HG02571 (cell line): ENCODE results near the gene SFXN2.
"Not testable (repeated sequence)": the region's sequence is repeated elsewhere in the genome, so short reads cannot be mapped to it uniquely, and the experiment has no call there.

ENCODE experiments used
- ATAC-seq: cut with Tn5 transposase; IDR thresholded peaks from one replicate; pipeline ENCODE4 v1.9.1; 2021; ENCODE audit warnings: mild to moderate bottlenecking, moderate library complexity; ENCODE audit not compliant: unreplicated experiment

Gene SFXN2, protein sequence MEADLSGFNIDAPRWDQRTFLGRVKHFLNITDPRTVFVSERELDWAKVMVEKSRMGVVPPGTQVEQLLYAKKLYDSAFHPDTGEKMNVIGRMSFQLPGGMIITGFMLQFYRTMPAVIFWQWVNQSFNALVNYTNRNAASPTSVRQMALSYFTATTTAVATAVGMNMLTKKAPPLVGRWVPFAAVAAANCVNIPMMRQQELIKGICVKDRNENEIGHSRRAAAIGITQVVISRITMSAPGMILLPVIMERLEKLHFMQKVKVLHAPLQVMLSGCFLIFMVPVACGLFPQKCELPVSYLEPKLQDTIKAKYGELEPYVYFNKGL

GRCh38 chr10:102714621-102715455 lies at the start of gene SFXN2:
SFXN2 (plus strand) TSS chr10:102714636; CDS start chr10:102726637, 12,001 bp downstream.
- ATAC-seq = peak; percentile 14

- no peak for ATAC-seq
These were observed 48.4 kb upstream of the SFXN2 start for GRCh38 chr10:102665904-102666509.

DNA sequence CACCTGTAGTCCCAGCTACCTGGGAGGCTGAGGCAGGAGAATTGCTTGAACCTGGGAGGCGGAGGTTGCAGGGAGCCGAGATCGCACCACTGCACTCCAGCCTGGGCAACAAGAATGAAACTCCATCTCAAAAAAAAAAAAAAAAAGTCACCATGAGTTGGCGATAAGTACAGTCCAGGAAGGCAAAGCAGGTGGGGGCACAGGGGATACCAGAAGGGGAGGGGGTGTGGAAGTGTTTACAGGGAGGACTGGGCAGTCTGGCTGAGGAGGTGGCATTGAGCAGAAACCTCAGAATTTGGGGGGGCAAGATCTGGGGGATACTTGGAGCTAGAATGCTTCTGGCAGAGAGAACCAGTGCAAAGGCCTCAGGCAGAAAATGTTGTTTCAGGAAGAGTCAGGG lies 47.0 kb upstream of the SFXN2 start:
- not testable (repeated sequence) for ATAC-seq

GRCh38 chr10:102668326-102669107 lies 45.9 kb upstream of the SFXN2 start:
- no peak for ATAC-seq

GRCh38 chr10:102669206-102670064 lies 45.0 kb upstream of the SFXN2 start:
- no peak for ATAC-seq

DNA sequence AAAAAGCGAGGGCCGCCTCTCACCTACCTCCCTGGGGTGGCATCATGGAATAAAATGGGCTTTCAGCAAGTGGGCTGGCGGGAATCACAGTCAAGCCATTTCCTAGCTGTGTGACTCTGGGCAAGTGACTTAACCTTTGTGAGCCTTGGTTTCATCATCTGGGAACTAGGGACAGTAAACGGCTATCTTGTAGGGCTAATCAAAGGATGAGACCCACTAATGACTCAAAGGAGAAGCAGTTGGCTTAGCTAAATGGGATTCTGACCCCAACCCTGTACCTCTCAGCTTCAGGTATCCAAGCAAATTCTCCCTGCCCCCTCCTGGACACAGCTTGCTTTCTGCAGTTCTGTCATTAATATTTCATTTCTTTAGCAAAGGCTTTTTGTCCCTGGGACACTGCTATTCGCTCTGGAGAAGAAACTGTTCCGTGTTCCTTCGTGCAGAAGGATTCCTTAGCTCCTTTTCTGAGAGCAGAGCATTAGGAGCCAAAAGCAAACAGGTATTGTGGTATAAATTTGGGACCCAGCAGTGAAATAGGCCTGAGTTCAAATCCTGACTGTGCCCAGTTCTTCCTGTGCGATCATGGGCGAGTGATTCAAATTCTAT lies 44.3 kb upstream of the SFXN2 start:
- ATAC-seq = no peak

- ATAC-seq = no peak
These were observed 43.5 kb upstream of the SFXN2 start for GRCh38 chr10:102670871-102671434.

- ATAC-seq = no peak
These were observed 41.1 kb upstream of the SFXN2 start for GRCh38 chr10:102673236-102673818.

GRCh38 chr10:102673819-102674511 lies 40.5 kb upstream of the SFXN2 start:
- no peak for ATAC-seq

DNA sequence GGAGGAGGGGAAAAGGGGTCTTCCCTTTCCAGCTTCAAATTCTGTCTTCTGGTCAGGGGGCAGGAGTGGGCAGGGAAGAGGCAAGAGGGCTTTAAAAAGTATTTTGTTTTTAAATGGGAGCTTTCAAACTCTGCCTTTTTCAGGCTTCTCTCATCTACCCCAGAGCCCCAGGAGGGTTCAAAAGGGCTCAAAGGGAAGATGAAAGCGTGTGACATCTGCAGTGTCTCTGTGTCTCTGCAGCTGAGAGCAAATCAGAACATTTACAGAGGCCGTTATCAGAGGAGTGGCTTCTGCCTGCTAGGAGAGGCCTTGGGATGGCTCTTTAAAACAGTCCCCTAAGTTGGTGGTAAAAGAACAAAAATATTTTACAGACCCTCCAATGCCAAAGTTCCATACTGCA lies 39.9 kb upstream of the SFXN2 start:
- no peak for ATAC-seq

DNA sequence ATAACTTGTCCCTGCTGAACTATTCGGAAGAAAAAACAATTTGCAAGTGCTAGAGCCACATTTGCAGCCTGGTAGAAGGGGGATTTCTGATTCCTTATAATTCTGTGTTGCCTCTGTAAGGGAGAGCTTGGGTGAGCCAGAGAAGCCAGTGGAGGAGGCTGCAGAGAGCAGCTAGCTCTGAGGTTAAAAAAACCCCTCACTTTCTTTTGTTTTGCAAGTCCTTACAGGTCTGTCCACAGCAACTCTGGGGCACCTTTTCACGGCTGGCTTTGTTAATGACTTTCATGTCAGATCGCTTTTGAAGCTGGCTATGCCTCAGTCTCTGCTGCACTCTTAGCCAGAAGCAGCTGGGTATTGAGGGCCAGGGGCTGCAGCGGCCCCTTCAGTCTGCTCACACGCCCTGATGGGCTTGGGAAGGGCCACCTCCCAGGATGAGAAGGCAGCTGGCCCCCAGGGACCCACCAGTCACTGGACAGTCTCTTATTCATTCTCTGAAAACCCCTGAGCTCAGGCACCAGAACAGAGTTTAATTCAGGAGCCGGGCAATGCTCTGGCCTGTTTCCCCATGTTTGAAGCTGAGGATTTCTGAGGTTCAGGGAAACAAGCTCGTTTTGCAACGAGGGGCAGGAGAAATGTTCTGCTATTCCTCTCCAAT lies 39.3 kb upstream of the SFXN2 start:
- no peak for ATAC-seq

- ATAC-seq = no peak
These were observed 38.5 kb upstream of the SFXN2 start for GRCh38 chr10:102675666-102676533.

DNA sequence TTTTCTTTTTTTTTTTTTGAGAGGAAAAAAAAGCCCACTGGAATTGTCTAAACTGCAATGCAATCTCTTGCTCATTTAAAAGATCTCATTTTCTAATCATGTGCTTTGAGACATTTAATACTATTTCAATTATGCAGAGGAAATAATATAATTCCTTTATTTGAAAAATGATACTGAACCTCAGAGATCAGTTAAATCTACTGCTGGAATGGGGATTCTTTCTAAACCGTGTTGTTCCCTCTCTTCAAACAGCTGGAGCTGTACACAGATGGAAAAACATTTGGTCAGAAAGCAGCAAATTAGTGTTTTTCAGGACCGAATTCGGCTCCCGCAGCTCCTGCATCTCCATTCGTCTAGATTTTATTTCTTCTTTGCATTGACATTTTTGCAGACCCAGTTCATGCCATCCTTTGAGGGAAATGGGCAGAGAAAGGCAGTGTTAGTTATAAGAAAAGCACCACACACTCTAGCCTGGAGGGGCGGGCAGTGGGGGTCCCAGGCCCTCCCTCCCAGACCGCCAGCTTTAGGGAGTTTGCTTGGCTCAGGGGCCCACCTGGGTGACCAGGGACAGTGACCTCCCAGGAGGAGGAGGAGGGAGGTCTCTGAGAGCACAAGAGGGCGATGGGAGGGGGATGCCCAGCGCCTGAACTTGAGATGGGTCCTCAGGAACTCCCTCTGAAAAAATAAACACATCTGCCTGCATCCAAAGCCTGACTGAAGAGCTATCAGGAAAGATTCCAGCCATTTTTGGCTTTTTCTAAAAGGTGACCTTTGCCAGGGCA lies 37.7 kb upstream of the SFXN2 start:
- ATAC-seq = no peak

DNA sequence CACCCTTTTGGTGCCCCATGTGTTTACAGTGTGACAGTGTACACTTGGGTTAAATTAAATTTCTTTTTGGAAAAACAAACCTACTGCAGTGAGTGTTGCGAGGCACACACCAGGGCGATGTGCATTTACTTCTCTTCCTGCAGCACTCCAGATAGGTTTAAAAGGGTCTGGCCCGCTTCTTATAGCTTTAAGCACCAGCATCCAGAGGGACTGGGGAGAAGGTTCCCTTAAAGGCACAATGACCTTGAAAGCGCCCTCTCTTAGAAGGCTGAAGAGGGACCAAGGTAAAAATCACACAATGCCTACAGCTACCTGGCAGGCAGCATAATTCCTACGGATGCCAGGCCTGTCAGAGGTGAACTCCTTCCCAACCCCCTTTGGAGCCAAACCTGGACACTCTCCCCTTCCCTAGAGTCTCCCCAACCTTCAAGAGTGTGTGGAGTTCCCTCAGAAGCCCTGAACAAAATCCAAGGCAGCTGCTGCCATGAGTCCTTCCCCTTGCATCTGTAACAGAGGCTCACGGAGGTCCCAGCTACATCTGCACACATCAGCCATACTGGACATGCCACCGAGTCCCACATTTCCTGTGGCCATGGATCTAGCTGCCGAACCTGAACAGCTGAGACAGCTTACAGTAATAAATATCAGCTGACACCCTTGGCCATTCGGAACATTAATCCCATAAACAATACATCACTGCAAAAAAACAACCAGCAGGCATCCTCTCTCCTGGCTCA lies 36.9 kb upstream of the SFXN2 start:
- no peak for ATAC-seq

GRCh38 chr10:102678068-102678400 lies 36.4 kb upstream of the SFXN2 start:
- ATAC-seq = no peak
